ENCODE results near the gene LZTR1. TPM values are rescaled to one million over a fixed set of nuclear protein-coding genes. Genes with fewer than 3 reads are reported as not detected.

Gene LZTR1
- total RNA-seq, 1 experiment from 2014 or later = 13.0 TPM

- DNase-seq (ENCODE audit: low read depth) = no peak
Observed at GRCh38 chr22:20965888-20966855, 15.9 kb upstream of the LZTR1 start.

- no peak for DNase-seq (ENCODE audit: low read depth)
Observed at GRCh38 chr22:20966883-20967696, 15.0 kb upstream of the LZTR1 start, which contains the start of gene AIFM3. Gene AIFM3 (plus strand): TSS chr22:20967255. CDS start chr22:20967945, 690 bp downstream.

- no peak for DNase-seq (ENCODE audit: low read depth)
Observed at GRCh38 chr22:20967697-20968211, 14.3 kb upstream of the LZTR1 start.

- no peak for DNase-seq (ENCODE audit: low read depth)
Observed at GRCh38 chr22:20968281-20968977, 13.7 kb upstream of the LZTR1 start.

- no peak for DNase-seq (ENCODE audit: low read depth)
Observed at GRCh38 chr22:20970939-20971657, 11.0 kb upstream of the LZTR1 start.

- peak; percentile 58 for DNase-seq (ENCODE audit: low read depth)
Observed at GRCh38 chr22:20972014-20972694, 9.9 kb upstream of the LZTR1 start.

- no peak for DNase-seq (ENCODE audit: low read depth)
Observed at GRCh38 chr22:20972933-20973577, 9.0 kb upstream of the LZTR1 start.

GRCh38 chr22:20973634-20974286 is 8.3 kb upstream of the LZTR1 start:
- no peak for DNase-seq (ENCODE audit: low read depth)

- DNase-seq (ENCODE audit: low read depth) = no peak
Observed at GRCh38 chr22:20974336-20974955, 7.7 kb upstream of the LZTR1 start.

- DNase-seq (ENCODE audit: low read depth) = no peak
Observed at GRCh38 chr22:20975541-20976290, 6.4 kb upstream of the LZTR1 start.

- DNase-seq (ENCODE audit: low read depth) = no peak
Observed at GRCh38 chr22:20976291-20976877, 5.7 kb upstream of the LZTR1 start.

GRCh38 chr22:20977019-20977418 is 5.1 kb upstream of the LZTR1 start:
- DNase-seq (ENCODE audit: low read depth) = no peak

- DNase-seq (ENCODE audit: low read depth) = no peak
Observed at GRCh38 chr22:20977516-20978170, 4.5 kb upstream of the LZTR1 start.

- DNase-seq (ENCODE audit: low read depth) = no peak
Observed at GRCh38 chr22:20978419-20978818, 3.7 kb upstream of the LZTR1 start.

GRCh38 chr22:20979243-20979809 is 2.8 kb upstream of the LZTR1 start:
- DNase-seq (ENCODE audit: low read depth) = no peak

- no peak for DNase-seq (ENCODE audit: low read depth)
Observed at GRCh38 chr22:20979940-20980453, 2.1 kb upstream of the LZTR1 start.

GRCh38 chr22:20980523-20980922 is 1.6 kb upstream of the LZTR1 start:
- no peak for DNase-seq (ENCODE audit: low read depth)

Data from M059J (cell line).